ENCODE results near the gene SAMD14. TPM values are rescaled to one million over a fixed set of nuclear protein-coding genes. Genes with fewer than 3 reads are reported as not detected.

The SAMD14 gene
- total RNA-seq, 1 donor from 2014 or later: 21.5 TPM

DNA sequence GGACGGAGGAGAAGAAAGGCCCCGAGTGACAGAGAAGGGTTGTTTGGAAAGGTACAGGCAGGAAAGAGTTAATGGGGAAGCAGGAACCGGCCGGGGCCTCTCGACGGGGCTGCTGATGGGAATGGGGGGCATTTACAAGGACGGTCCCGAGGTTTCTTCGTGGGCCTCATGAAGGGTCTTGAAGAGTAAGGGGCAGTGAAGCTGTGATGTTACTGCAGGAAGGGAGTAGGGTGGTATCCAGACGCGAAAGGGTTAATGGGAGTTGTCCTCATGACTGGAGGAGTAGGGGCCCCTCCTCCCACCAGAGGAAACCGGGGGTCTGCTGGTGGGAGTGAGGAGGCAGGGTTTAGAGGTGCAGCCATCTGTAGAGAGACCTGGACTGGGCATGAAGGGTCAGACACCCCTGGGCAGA, 34.3 kb downstream of the SAMD14 start:
- H3K9me3 ChIP-seq: no peaks in the 10 kb centered on the region
- H3K4me3 ChIP-seq: peak overlapping the region; percentile 95
- DNase-seq (no peak), ATAC-seq (no peak)
- intact Hi-C loops (cut with DNase I): no loop called here
- H3K36me3 ChIP-seq: peaks cover 27% of the 10 kb centered on the region
- peak overlapping the region; percentile 87 for H3K27ac ChIP-seq
- H3K4me1 ChIP-seq: peaks cover 13% of the 10 kb centered on the region
- TF ChIP-seq CTCF (IDR thresholded peaks at IDR 0.05): no peak
- H3K27me3 ChIP-seq: no peaks in the 10 kb centered on the region

DNA sequence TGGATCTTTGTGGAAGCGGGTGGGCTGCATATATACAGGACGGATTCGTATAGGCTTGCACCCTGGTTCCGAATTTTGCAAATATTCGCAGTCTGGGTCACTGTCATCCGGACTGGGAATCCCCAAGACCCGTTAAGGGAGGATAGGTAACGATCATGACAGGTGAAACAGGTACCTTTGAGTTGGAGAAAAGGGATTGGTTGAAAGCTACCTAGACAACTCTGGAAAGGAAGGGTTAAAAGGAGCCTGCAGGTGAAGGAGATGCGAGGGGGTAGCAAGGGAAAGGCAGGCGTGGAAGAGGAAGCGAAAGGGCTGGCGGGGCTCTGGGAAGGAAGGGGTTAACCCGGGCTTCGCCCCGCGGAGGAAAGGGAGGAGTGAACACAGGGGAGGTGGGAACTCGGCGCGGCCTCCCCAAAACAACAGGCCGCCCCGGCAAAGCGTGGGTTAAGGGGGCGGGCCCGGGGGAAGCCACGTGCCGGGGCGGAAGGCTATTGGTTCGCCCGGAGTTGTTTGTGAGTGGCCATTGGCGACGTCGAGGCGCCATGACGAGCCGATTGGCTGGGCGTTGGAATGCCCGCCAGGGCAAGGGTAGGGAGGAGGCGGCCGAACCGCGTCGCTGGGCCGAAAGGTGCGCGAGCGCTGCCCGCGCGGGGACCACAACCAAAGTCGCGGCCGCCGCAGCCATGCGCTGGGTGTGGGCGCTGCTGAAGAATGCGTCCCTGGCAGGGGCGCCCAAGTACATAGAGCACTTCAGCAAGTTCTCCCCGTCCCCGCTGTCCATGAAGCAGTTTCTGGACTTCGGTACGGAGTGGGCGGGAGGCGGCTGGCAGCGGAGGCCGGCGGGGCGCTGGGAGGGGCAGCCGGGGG, 35.0 kb downstream of the SAMD14 start, which contains the start of gene PDK2:
Gene PDK2, plus strand, starts transcription at position 599 of the 867 bp plus-strand sequence. Its CDS starts 85 bp downstream, at position 684.
- H3K9me3 ChIP-seq: no peaks in the 10 kb centered on the region
- peaks cover 29% of the 10 kb centered on the region for H3K36me3 ChIP-seq
- ATAC-seq (peak; percentile 94), DNase-seq (peak; percentile 98)
- H3K4me1 ChIP-seq: peaks cover 11% of the 10 kb centered on the region
- no peak for TF ChIP-seq CTCF (IDR thresholded peaks at IDR 0.05)
- peak within 1 kb of the TSS; percentile 95 for H3K4me3 ChIP-seq
- no peaks in the 10 kb centered on the region for H3K27me3 ChIP-seq
- intact Hi-C loops (cut with DNase I): no loop called here
- H3K27ac ChIP-seq: peak within 1 kb of the TSS; percentile 87

- Histone ChIP-seq H3K27ac (peak overlapping the region; percentile 44), H3K4me1 (peaks cover 11% of the 10 kb centered on the region), H3K4me3 (peak overlapping the region; percentile 95), H3K9me3 (no peaks in the 10 kb centered on the region), H3K36me3 (peaks cover 32% of the 10 kb centered on the region), H3K27me3 (no peaks in the 10 kb centered on the region)
- intact Hi-C loops (cut with DNase I): no loop called here
- ATAC-seq: peak; percentile 75
- peak; percentile 96 for TF ChIP-seq CTCF (IDR thresholded peaks at IDR 0.05)
- DNase-seq: peak; percentile 94
Measured at GRCh38 chr17:50094243-50094752, 35.7 kb downstream of the SAMD14 start.

GRCh38 chr17:50093807-50094206, 36.2 kb downstream of the SAMD14 start:
- intact Hi-C loops (cut with DNase I): no loop called here
- H3K27me3 ChIP-seq: no peaks in the 10 kb centered on the region
- H3K36me3 ChIP-seq: peaks cover 32% of the 10 kb centered on the region
- no peak for TF ChIP-seq CTCF (IDR thresholded peaks at IDR 0.05)
- no peak for ATAC-seq
- no peak for DNase-seq
- H3K4me3 ChIP-seq: no peak overlapping the region
- peaks cover 11% of the 10 kb centered on the region for H3K4me1 ChIP-seq
- H3K9me3 ChIP-seq: no peaks in the 10 kb centered on the region
- H3K27ac ChIP-seq: no peak overlapping the region

DNA sequence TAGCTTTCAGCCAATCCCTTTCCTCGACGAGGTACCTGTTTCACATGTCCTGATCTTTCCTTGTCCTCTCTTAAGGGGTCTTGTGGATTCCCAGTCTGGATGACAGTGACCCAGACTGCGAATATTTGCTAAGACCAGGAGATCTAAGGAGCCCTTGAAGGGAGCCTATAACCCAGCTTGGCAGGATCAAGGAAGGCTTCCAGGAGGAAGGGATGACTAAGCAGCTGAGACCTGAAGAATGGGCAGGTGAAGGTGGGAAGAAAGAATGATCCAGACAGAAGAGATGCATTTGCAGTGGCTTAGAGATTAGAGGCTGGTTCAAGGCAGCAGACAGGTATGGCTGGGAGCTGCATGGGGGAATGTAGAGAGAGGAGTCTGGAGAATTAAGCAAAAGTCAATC, 36.7 kb downstream of the SAMD14 start:
- H3K9me3 ChIP-seq: no peaks in the 10 kb centered on the region
- intact Hi-C loops (cut with DNase I): no loop called here
- DNase-seq (no peak), ATAC-seq (no peak)
- H3K27ac ChIP-seq: no peak overlapping the region
- H3K36me3 ChIP-seq: peaks cover 32% of the 10 kb centered on the region
- no peaks in the 10 kb centered on the region for H3K27me3 ChIP-seq
- no peak overlapping the region for H3K4me3 ChIP-seq
- TF ChIP-seq CTCF (IDR thresholded peaks at IDR 0.05): no peak
- H3K4me1 ChIP-seq: peaks cover 11% of the 10 kb centered on the region
